ENCODE measurements around the gene NRXN2. TPM values are rescaled to one million over a fixed set of nuclear protein-coding genes. Genes with fewer than 3 reads are reported as not detected.

NRXN2 gene
- total and polyA plus RNA-seq, 4 donors, result 2.6 to 35.9 (median 15.6) TPM

GRCh38 chr11:64632237-64632636, 90.8 kb downstream of the NRXN2 start:
- Histone ChIP-seq H3K9me3 (ENCODE audit: control insufficient read depth, low read length) (no peaks in the 10 kb centered on the region), H3K27me3 (ENCODE audit: control insufficient read depth in 1 of 2, insufficient read depth in 2 of 2, low read length in 1 of 2) (no peaks in the 10 kb centered on the region), H3K27ac (ENCODE audit: low read depth in 1 of 2, low read length in 2 of 2) (no peak overlapping the region), H3K4me1 (ENCODE audit: control insufficient read depth in 1 of 2, insufficient read depth in 2 of 2, low read length in 2 of 2) (no peaks in the 10 kb centered on the region), H3K36me3 (ENCODE audit: control insufficient read depth in 1 of 2, insufficient read depth in 2 of 2, low read length in 1 of 2) (peaks cover 0 to 4% of the 10 kb centered on the region in 2 donors), H3K4me3 (ENCODE audit: low read length in 2 of 2) (no peak overlapping the region)
- ATAC-seq (ENCODE audit: low FRiP score), result no peak
- DNase-seq, result no peak
- WGBS, 2 donors, result 80 to 84% methylated on average over 6 of the region's 6 CpGs
- intact Hi-C loops (cut with DNase I), result no loop called here

GRCh38 chr11:64631675-64632074, 91.3 kb downstream of the NRXN2 start:
- intact Hi-C loops (cut with DNase I), result no loop called here
- WGBS, 2 donors, result 92 to 94% methylated on average over 4 of the region's 4 CpGs
- ATAC-seq (ENCODE audit: low FRiP score), result no peak
- no peak overlapping the region for H3K27ac ChIP-seq (ENCODE audit: low read depth in 1 of 2, low read length in 2 of 2)
- H3K36me3 ChIP-seq (ENCODE audit: control insufficient read depth in 1 of 2, insufficient read depth in 2 of 2, low read length in 1 of 2), result peaks cover 0 to 4% of the 10 kb centered on the region in 2 donors
- H3K4me1 ChIP-seq (ENCODE audit: control insufficient read depth in 1 of 2, insufficient read depth in 2 of 2, low read length in 2 of 2), result no peaks in the 10 kb centered on the region
- no peak for DNase-seq
- H3K9me3 ChIP-seq (ENCODE audit: control insufficient read depth, low read length), result no peaks in the 10 kb centered on the region
- no peak overlapping the region for H3K4me3 ChIP-seq (ENCODE audit: low read length in 2 of 2)
- no peaks in the 10 kb centered on the region for H3K27me3 ChIP-seq (ENCODE audit: control insufficient read depth in 1 of 2, insufficient read depth in 2 of 2, low read length in 1 of 2)

DNA sequence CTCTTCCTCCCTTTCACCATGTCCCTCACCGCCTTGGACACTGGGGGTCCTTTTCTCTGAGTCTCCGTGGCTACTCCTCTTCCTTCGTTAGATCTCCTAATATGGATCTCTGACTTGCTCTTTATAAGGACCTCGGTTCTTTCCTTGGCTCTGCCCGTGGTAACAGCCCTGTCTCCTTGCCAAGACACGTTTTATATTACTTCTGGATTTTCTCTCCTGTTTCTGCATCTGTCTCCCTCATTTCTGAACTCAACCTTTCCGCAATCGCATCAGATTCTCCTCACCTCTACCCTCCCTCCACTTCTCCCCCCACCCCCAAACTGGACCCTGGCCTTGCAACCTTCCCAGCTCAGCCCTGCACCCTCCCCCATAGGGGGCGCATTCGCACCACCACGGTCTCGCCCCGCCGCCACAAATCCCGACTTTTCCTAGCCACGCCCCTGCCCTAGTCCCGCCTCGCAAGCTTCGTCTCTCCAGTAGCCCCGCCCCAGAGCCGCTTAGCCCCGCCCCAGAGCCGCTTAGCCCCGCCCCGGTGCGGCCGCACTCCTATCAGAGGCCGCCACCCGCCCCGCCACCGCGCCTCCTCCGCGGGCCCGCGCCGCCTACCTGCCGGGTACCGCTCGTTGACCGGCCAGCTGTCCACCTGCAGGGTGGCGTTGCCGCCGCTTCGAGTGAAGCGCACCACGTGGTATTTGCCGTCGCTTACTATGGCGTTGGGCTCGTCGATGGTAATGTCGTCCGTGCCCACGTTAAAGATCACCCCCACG, 93.0 kb downstream of the NRXN2 start:
- ATAC-seq (ENCODE audit: low FRiP score), result no peak

GRCh38 chr11:64629103-64629502, 93.9 kb downstream of the NRXN2 start:
- Histone ChIP-seq H3K27me3 (ENCODE audit: control insufficient read depth in 1 of 2, insufficient read depth in 2 of 2, low read length in 1 of 2) (no peaks in the 10 kb centered on the region), H3K4me1 (ENCODE audit: control insufficient read depth in 1 of 2, insufficient read depth in 2 of 2, low read length in 2 of 2) (no peaks in the 10 kb centered on the region), H3K9me3 (ENCODE audit: control insufficient read depth, low read length) (no peaks in the 10 kb centered on the region), H3K4me3 (ENCODE audit: low read length in 2 of 2) (no peak overlapping the region), H3K27ac (ENCODE audit: low read depth in 1 of 2, low read length in 2 of 2) (no peak overlapping the region), H3K36me3 (ENCODE audit: control insufficient read depth in 1 of 2, insufficient read depth in 2 of 2, low read length in 1 of 2) (peaks cover 0 to 1% of the 10 kb centered on the region in 2 donors)
- ATAC-seq (ENCODE audit: low FRiP score) (no peak), DNase-seq (no peak)
- WGBS, 2 donors, result 93 to 97% methylated on average over 6 of the region's 6 CpGs
- intact Hi-C loops (cut with DNase I), result no loop called here

More for the DNA sequence above, 93.0 kb downstream of the NRXN2 start:
- Histone ChIP-seq H3K9me3 (ENCODE audit: control insufficient read depth, low read length) (no peaks in the 10 kb centered on the region), H3K4me3 (ENCODE audit: low read length in 2 of 2) (no peak overlapping the region), H3K27ac (ENCODE audit: low read depth in 1 of 2, low read length in 2 of 2) (no peak overlapping the region), H3K27me3 (ENCODE audit: control insufficient read depth in 1 of 2, insufficient read depth in 2 of 2, low read length in 1 of 2) (no peaks in the 10 kb centered on the region), H3K4me1 (ENCODE audit: control insufficient read depth in 1 of 2, insufficient read depth in 2 of 2, low read length in 2 of 2) (no peaks in the 10 kb centered on the region), H3K36me3 (ENCODE audit: control insufficient read depth in 1 of 2, insufficient read depth in 2 of 2, low read length in 1 of 2) (peaks cover 0 to 1% of the 10 kb centered on the region in 2 donors)
- intact Hi-C loops (cut with DNase I), result no loop called here
- DNase-seq, result peak in 1 of 2 donors; percentile 86
- 60 to 62% methylated on average over 50 to 56 of the region's 56 CpGs for WGBS, 2 donors

DNA sequence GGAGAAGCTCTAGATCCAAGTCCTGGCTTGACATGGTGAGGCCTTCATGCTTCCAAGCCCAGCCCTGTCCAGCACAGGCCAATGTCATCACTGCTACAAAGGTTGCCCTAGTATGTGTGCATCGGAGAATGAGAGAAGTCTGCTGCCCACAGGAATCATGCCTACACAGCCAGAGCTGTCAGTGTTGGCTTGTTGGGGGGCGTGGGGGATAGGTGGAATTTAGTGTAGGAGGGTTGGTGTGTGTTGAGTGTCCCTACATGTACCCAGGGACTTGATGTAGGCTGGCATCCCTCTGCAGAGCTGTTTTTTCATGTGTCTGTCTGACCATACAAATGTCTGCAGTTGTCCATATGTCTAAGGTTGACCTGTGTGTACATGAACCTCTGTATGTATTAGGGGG, 94.4 kb downstream of the NRXN2 start:
- Histone ChIP-seq H3K4me3 (ENCODE audit: low read length in 2 of 2) (no peak overlapping the region), H3K27me3 (ENCODE audit: control insufficient read depth in 1 of 2, insufficient read depth in 2 of 2, low read length in 1 of 2) (no peaks in the 10 kb centered on the region), H3K36me3 (ENCODE audit: control insufficient read depth in 1 of 2, insufficient read depth in 2 of 2, low read length in 1 of 2) (peaks cover 0 to 1% of the 10 kb centered on the region in 2 donors), H3K4me1 (ENCODE audit: control insufficient read depth in 1 of 2, insufficient read depth in 2 of 2, low read length in 2 of 2) (no peaks in the 10 kb centered on the region), H3K27ac (ENCODE audit: low read depth in 1 of 2, low read length in 2 of 2) (no peak overlapping the region), H3K9me3 (ENCODE audit: control insufficient read depth, low read length) (no peaks in the 10 kb centered on the region)
- intact Hi-C loops (cut with DNase I), result no loop called here
- ATAC-seq (ENCODE audit: low FRiP score) (no peak), DNase-seq (no peak)
- WGBS, 2 donors, result 91 to 95% methylated on average over 2 of the region's 2 CpGs

DNA sequence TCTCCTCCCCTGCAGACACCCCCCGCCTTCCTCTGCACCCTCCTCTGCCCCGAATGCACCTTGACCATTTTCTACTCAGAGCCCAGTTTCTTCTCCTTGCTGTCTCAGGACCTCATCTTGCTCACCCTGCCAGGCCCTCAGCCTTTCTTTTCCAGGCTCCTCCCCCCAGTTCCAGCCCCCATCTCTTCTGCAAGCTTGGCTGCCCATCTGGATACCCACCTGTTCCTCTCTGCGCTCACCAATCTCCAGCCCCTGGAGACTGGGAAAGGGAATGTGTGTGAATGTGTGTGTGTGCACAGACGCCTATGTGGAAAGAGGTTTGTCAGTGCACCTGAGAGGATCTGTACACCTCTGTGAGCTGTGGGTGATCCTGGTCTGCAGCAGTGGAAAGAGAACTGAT, 95.6 kb downstream of the NRXN2 start:
- no peak for ATAC-seq (ENCODE audit: low FRiP score)
- intact Hi-C loops (cut with DNase I), result no loop called here

DNA sequence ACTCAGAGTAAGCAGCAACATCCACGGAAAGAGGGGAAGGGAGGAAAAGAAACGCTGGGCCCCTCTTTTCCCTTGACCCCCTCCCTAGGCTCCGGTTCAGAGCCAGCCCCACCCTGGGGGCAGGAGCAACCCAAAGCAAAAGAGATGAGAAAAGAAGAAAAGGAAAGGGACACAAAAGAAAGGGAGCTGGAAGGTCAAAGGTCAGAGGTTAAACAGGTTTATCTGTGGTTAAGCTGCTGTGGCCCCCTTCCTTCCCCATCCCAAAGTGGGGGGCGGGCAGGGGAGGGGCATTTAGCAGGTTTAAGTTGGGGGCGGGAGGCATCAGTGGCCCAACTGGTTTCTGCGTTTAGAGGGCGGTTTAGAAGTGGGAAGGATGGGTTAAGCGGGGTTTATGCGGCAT, 96.4 kb downstream of the NRXN2 start:
- H3K36me3 ChIP-seq (ENCODE audit: control insufficient read depth in 1 of 2, insufficient read depth in 2 of 2, low read length in 1 of 2), result peaks cover 0 to 1% of the 10 kb centered on the region in 2 donors
- H3K4me3 ChIP-seq (ENCODE audit: low read length in 2 of 2), result no peak overlapping the region
- ATAC-seq (ENCODE audit: low FRiP score), result no peak
- H3K4me1 ChIP-seq (ENCODE audit: control insufficient read depth in 1 of 2, insufficient read depth in 2 of 2, low read length in 2 of 2), result no peaks in the 10 kb centered on the region
- DNase-seq, result no peak
- intact Hi-C loops (cut with DNase I), result no loop called here
- no peaks in the 10 kb centered on the region for H3K9me3 ChIP-seq (ENCODE audit: control insufficient read depth, low read length)
- 81 to 82% methylated on average over 9 of the region's 9 CpGs for WGBS, 2 donors
- H3K27me3 ChIP-seq (ENCODE audit: control insufficient read depth in 1 of 2, insufficient read depth in 2 of 2, low read length in 1 of 2), result no peaks in the 10 kb centered on the region
- H3K27ac ChIP-seq (ENCODE audit: low read depth in 1 of 2, low read length in 2 of 2), result no peak overlapping the region

More for the DNA sequence above, 95.6 kb downstream of the NRXN2 start:
- Histone ChIP-seq H3K4me1 (ENCODE audit: control insufficient read depth in 1 of 2, insufficient read depth in 2 of 2, low read length in 2 of 2) (no peaks in the 10 kb centered on the region), H3K27ac (ENCODE audit: low read depth in 1 of 2, low read length in 2 of 2) (no peak overlapping the region), H3K4me3 (ENCODE audit: low read length in 2 of 2) (no peak overlapping the region), H3K9me3 (ENCODE audit: control insufficient read depth, low read length) (no peaks in the 10 kb centered on the region), H3K36me3 (ENCODE audit: control insufficient read depth in 1 of 2, insufficient read depth in 2 of 2, low read length in 1 of 2) (peaks cover 0 to 1% of the 10 kb centered on the region in 2 donors), H3K27me3 (ENCODE audit: control insufficient read depth in 1 of 2, insufficient read depth in 2 of 2, low read length in 1 of 2) (no peaks in the 10 kb centered on the region)
- no peak for DNase-seq
- WGBS, 2 donors, result 95 to 96% methylated on average over 4 of the region's 4 CpGs

DNA sequence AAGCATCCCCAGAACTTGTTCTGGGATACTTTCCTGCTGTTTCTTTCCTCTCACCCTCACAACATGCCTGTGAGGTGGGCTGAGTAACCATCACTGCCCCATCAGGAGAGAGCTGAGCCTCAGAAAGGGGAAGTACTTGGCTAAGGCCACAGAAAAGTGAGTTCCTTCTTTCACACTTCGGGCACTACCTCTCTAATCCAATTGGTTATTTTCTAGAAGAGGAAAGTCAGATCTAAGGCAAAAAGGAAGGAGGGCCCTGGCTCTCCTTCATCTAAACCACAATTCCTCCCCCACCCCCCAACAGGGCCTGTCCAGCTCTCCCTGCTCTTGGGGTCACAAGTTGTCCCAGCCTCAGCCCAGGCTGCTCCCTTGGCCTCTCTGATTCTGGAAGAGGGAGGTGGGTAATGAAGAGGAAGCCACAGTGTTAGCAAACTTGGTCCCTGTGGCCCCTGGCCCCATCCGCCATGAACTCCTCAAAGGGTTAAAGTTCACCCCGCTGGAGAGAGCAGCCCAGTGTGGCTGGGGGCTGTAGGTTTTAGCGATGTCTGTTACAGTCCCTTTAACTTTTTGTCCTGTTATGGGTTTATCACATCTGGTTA, 98.0 kb downstream of the NRXN2 start:
- intact Hi-C loops (cut with DNase I), result no loop called here
- no peak for ATAC-seq (ENCODE audit: low FRiP score)
- peaks cover 0 to 1% of the 10 kb centered on the region in 2 donors for H3K36me3 ChIP-seq (ENCODE audit: control insufficient read depth in 1 of 2, insufficient read depth in 2 of 2, low read length in 1 of 2)
- no peaks in the 10 kb centered on the region for H3K9me3 ChIP-seq (ENCODE audit: control insufficient read depth, low read length)
- H3K27me3 ChIP-seq (ENCODE audit: control insufficient read depth in 1 of 2, insufficient read depth in 2 of 2, low read length in 1 of 2), result no peaks in the 10 kb centered on the region
- no peak overlapping the region for H3K4me3 ChIP-seq (ENCODE audit: low read length in 2 of 2)
- H3K27ac ChIP-seq (ENCODE audit: low read depth in 1 of 2, low read length in 2 of 2), result no peak overlapping the region
- WGBS, 2 donors, result 89 to 92% methylated on average over 4 of the region's 4 CpGs
- no peak for DNase-seq
- H3K4me1 ChIP-seq (ENCODE audit: control insufficient read depth in 1 of 2, insufficient read depth in 2 of 2, low read length in 2 of 2), result no peaks in the 10 kb centered on the region

DNA sequence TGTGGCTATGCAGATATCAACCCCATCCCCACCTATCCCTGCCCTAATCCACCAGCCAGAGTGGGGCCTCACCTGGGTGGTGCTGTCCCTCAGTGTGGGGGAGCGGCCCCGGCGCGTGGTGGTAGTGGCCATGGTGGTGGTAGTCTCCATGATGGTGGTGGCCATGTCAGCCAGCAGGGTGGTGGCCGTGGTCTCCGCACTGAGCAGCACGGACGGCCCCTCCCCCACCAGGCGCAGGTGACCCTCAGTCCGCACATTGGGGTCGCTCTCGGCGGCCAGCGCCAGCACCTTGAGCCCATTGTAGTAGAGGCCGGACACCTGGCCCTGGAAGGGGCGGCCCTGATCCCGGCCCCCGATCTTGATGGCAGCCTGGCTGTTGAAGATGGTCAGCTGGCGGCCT, 100.3 kb downstream of the NRXN2 start:
- H3K36me3 ChIP-seq (ENCODE audit: control insufficient read depth in 1 of 2, insufficient read depth in 2 of 2, low read length in 1 of 2), result peaks cover 0 to under 1% of the 10 kb centered on the region in 2 donors
- DNase-seq (no peak), ATAC-seq (ENCODE audit: low FRiP score) (no peak)
- H3K4me3 ChIP-seq (ENCODE audit: low read length in 2 of 2), result no peak overlapping the region
- WGBS, 2 donors, result 94 to 97% methylated on average over 19 of the region's 19 CpGs
- H3K4me1 ChIP-seq (ENCODE audit: control insufficient read depth in 1 of 2, insufficient read depth in 2 of 2, low read length in 2 of 2), result no peaks in the 10 kb centered on the region
- H3K9me3 ChIP-seq (ENCODE audit: control insufficient read depth, low read length), result no peaks in the 10 kb centered on the region
- intact Hi-C loops (cut with DNase I), result no loop called here
- H3K27me3 ChIP-seq (ENCODE audit: control insufficient read depth in 1 of 2, insufficient read depth in 2 of 2, low read length in 1 of 2), result no peaks in the 10 kb centered on the region
- no peak overlapping the region for H3K27ac ChIP-seq (ENCODE audit: low read depth in 1 of 2, low read length in 2 of 2)
